Fibroblast of skin of left biceps (primary cell): ENCODE results near the gene ANKS3.

ENCODE experiments used
- DNase-seq, 2 experiments: peaks; one replicate each; pipeline ENCODE4 v3.0.0-alpha.2; 2013; ENCODE audit warnings: low read depth in 2 of 2

ANKS3 gene

GRCh38 chr16:4724661-4725270, 9.3 kb downstream of the ANKS3 start:
- DNase-seq, result no peak

- no peak for DNase-seq
Observed at GRCh38 chr16:4723071-4723767, 10.9 kb downstream of the ANKS3 start.

GRCh38 chr16:4718466-4718865, 15.6 kb downstream of the ANKS3 start:
- DNase-seq, result no peak

GRCh38 chr16:4714996-4715395, 19.1 kb downstream of the ANKS3 start:
- no peak for DNase-seq

GRCh38 chr16:4713663-4714501, 20.2 kb downstream of the ANKS3 start:
- no peak for DNase-seq

GRCh38 chr16:4709481-4709880, 24.6 kb downstream of the ANKS3 start:
- no peak for DNase-seq

GRCh38 chr16:4706871-4707270, 27.2 kb downstream of the ANKS3 start:
- no peak for DNase-seq

GRCh38 chr16:4704913-4705312, 29.2 kb downstream of the ANKS3 start:
- DNase-seq, result no peak

- DNase-seq, result no peak
Observed at GRCh38 chr16:4704491-4704890, 29.6 kb downstream of the ANKS3 start.

GRCh38 chr16:4703906-4704305, 30.2 kb downstream of the ANKS3 start:
- no peak for DNase-seq

- no peak for DNase-seq
Observed at GRCh38 chr16:4702466-4702808, 31.6 kb downstream of the ANKS3 start.

- DNase-seq, result no peak
Observed at GRCh38 chr16:4701791-4702465, 32.1 kb downstream of the ANKS3 start.

GRCh38 chr16:4700997-4701743, 32.9 kb downstream of the ANKS3 start:
- no peak for DNase-seq

GRCh38 chr16:4700380-4700996, 33.6 kb downstream of the ANKS3 start:
- no peak for DNase-seq

- no peak for DNase-seq
Observed at GRCh38 chr16:4699046-4699556, 35.0 kb downstream of the ANKS3 start.

GRCh38 chr16:4698321-4699045, 35.6 kb downstream of the ANKS3 start:
- no peak for DNase-seq

GRCh38 chr16:4697848-4698291, 36.2 kb downstream of the ANKS3 start:
- no peak for DNase-seq

- DNase-seq, result no peak
Observed at GRCh38 chr16:4696905-4697847, 36.9 kb downstream of the ANKS3 start.
